CD14-positive monocyte (primary cell): ENCODE results near the gene FAM227B. TPM values are rescaled to one million over a fixed set of nuclear protein-coding genes. Genes with fewer than 3 reads are reported as not detected.

ENCODE experiments used
- DNase-seq, 3 donors: peaks; one replicate each; pipeline ENCODE4 v3.0.0-alpha.2; 2011 to 2022
- H2AFZ ChIP-seq: 2 replicates; pipeline ENCODE4 v1.6.0; 2012; ENCODE audit warnings: mild to moderate bottlenecking, low read depth, low read length, inconsistent platforms; ENCODE audit not compliant: insufficient read depth, poor library complexity, severe bottlenecking
- H3K27ac ChIP-seq, 2 donors: 1 replicate in 1 of 2; 2 replicates in 1 of 2; pipeline ENCODE4 v1.5.1; 2012 to 2013; ENCODE audit warnings: low read length in 2 of 2, control low read depth in 1 of 2, inconsistent platforms in 1 of 2, low read depth in 1 of 2, mild to moderate bottlenecking in 1 of 2
- H3K27me3 ChIP-seq, 2 donors: one replicate each; pipeline versions ENCODE4 v1.6.0 to v1.6.1; 2011 to 2013; ENCODE audit warnings: low read length in 2 of 2; ENCODE audit not compliant: control insufficient read depth in 2 of 2, insufficient read depth in 2 of 2
- H3K36me3 ChIP-seq, 2 donors: replicated peaks in 1 of 2; 1 replicate in 1 of 2; 2 replicates in 1 of 2; pipeline versions ENCODE4 v1.5.1 to v1.6.1; 2012 to 2013; ENCODE audit warnings: low read length in 2 of 2, control low read depth in 1 of 2, inconsistent platforms in 1 of 2, mild to moderate bottlenecking in 1 of 2; ENCODE audit not compliant: insufficient read depth in 2 of 2, control insufficient read depth in 1 of 2
- H3K4me1 ChIP-seq, 2 donors: 1 replicate in 1 of 2; 2 replicates in 1 of 2; pipeline versions ENCODE4 v1.5.1 to v1.6.1; 2012 to 2013; ENCODE audit warnings: low read length in 2 of 2, control low read depth in 1 of 2, inconsistent platforms in 1 of 2, mild to moderate bottlenecking in 1 of 2, moderate library complexity in 1 of 2; ENCODE audit not compliant: insufficient read depth in 2 of 2, control insufficient read depth in 1 of 2
- H3K4me2 ChIP-seq: replicated peaks from 2 replicates; pipeline ENCODE3; 2012; ENCODE audit warnings: low read length, moderate library complexity, mild to moderate bottlenecking; ENCODE audit not compliant: poor library complexity, severe bottlenecking; ENCODE audit errors: extremely low read depth
- H3K4me3 ChIP-seq, 3 experiments: fragments of 200-600 bp in 1 of 3; sonication (generic) in 1 of 3; replicated peaks in 1 of 3; 1 replicate in 2 of 3; 2 replicates in 1 of 3; pipeline ENCODE4 v1.5.1; 2011 to 2013; ENCODE audit warnings: low read length in 3 of 3, mild to moderate bottlenecking in 3 of 3, control low read depth in 2 of 3, low read depth in 2 of 3, inconsistent platforms in 1 of 3, moderate library complexity in 1 of 3
- H3K79me2 ChIP-seq: 2 replicates; pipeline ENCODE4 v1.6.0; 2012; ENCODE audit warnings: mild to moderate bottlenecking, control low read depth, inconsistent platforms, low read length, moderate library complexity; ENCODE audit not compliant: insufficient read depth
- H3K9ac ChIP-seq: 2 replicates; pipeline ENCODE4 v1.6.0; 2017; ENCODE audit warnings: low read length, mild to moderate bottlenecking; ENCODE audit not compliant: insufficient read depth, poor library complexity, severe bottlenecking
- H3K9me3 ChIP-seq, 2 donors: replicated peaks in 1 of 2; 1 replicate in 1 of 2; 2 replicates in 1 of 2; pipeline versions ENCODE4 v1.5.1 to v1.6.1; 2012 to 2013; ENCODE audit warnings: low read length in 2 of 2, control low read depth in 1 of 2; ENCODE audit not compliant: control insufficient read depth in 1 of 2, insufficient read depth in 1 of 2
- H4K20me1 ChIP-seq: 2 replicates; pipeline ENCODE4 v1.6.0; 2012; ENCODE audit warnings: mild to moderate bottlenecking, low read length, control low read depth, moderate library complexity; ENCODE audit not compliant: insufficient read depth
- H3K27ac Mint-ChIP-seq, 7 donors: one replicate each; pipeline ENCODE4 v1.8.0; 2020; ENCODE audit warnings: mild to moderate bottlenecking in 7 of 7, mixed read lengths in 7 of 7, moderate library complexity in 6 of 7, inconsistent platforms in 2 of 7
- H3K27me3 Mint-ChIP-seq, 3 donors: one replicate each; pipeline ENCODE4 v1.8.0; 2021 to 2022; ENCODE audit warnings: low read depth in 3 of 3, mild to moderate bottlenecking in 3 of 3, mixed read lengths in 3 of 3, moderate library complexity in 3 of 3, inconsistent platforms in 1 of 3
- H3K36me3 Mint-ChIP-seq, 2 donors: one replicate each; pipeline ENCODE4 v1.8.0; 2020; ENCODE audit warnings: mixed read lengths in 2 of 2, inconsistent platforms in 1 of 2, mild to moderate bottlenecking in 1 of 2
- H3K4me1 Mint-ChIP-seq: one replicate; pipeline ENCODE4 v1.8.0; 2020; ENCODE audit warnings: mild to moderate bottlenecking, mixed read lengths
- H3K4me3 Mint-ChIP-seq, 2 donors: one replicate each; pipeline ENCODE4 v1.8.0; 2020; ENCODE audit warnings: mild to moderate bottlenecking in 2 of 2, mixed read lengths in 2 of 2, moderate library complexity in 1 of 2
- H3K9me3 Mint-ChIP-seq, 7 donors: one replicate each; pipeline ENCODE4 v1.8.0; 2020 to 2022; ENCODE audit warnings: mixed read lengths in 7 of 7, mild to moderate bottlenecking in 6 of 7, moderate library complexity in 6 of 7, inconsistent platforms in 2 of 7
- WGBS: methylation state at CpG from one replicate; pipeline ENCODE4 v1.1.5; 2013; ENCODE audit warnings: missing lambda C conversion rate; ENCODE audit not compliant: insufficient coverage; 5-methylcytosine and 5-hydroxymethylcytosine counted together
- intact Hi-C, 2 donors: fragments of 100-400 bp; cut with micrococcal nuclease; formaldehyde crosslinking; loops; one replicate each; pipeline versions ENCODE4 v1.15.0 to v1.15.1; 2023
- polyA plus RNA-seq, 3 donors: library from polyadenylated mRNA; depleted of rRNA in 1 of 3; unstranded in 2 of 3; stranded (reverse) in 1 of 3; fragments of 300-500 nt in 2 of 3; fragments of >200 nt in 1 of 3; fragmentation: Illumina TruSeq in 2 of 3; gene quantifications; 1 replicate in 2 of 3; 2 replicates in 1 of 3; pipeline ENCODE4 v1.2.3, GENCODE V29; 2012 to 2021
- TF ChIP-seq, protein P1 (sequence below): fragments of 200-600 bp; IDR thresholded peaks from one replicate; pipeline ENCODE4 v1.8.0; 2022; ENCODE audit warnings: antibody characterized with exemption, mild to moderate bottlenecking

FAM227B gene
- polyA plus RNA-seq, 3 donors: 0.28 to 0.72 (median 0.49) TPM

DNA sequence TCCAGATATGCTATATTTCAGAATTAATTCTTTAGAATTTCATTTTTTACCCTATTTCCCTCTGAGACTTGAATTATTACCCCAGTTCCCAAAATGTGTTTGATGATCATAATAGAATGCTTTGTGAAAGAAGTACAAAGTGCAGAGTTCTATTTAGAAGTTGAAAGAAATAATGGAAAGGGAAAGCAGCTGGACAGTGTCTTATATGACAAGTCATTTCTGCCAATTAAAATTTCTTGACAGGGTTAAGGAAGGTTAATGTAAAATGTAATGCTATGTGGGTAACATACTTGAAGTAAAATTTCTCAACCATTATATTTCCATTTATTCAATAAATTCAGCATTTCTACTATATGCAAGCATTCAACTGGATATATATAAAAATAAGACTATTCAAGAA, 164.5 kb downstream of the FAM227B start:
- Histone ChIP-seq H3K27me3 (no peaks in the 10 kb centered on the region), H4K20me1 (no peaks in the 10 kb centered on the region), H3K79me2 (no peaks in the 10 kb centered on the region), H3K9ac (no peak overlapping the region), H3K4me2 (no peak overlapping the region), H3K9me3 (no peaks in the 10 kb centered on the region), H3K36me3 (no peaks in the 10 kb centered on the region), H3K27ac (no peak overlapping the region), H3K4me3 (no peak overlapping the region), H3K4me1 (peaks cover 4 to 5% of the 10 kb centered on the region in 2 donors), H2AFZ (no peak overlapping the region)
- intact Hi-C loops: no loop called here
- H3K4me1 Mint-ChIP-seq: peaks cover 4% of the 10 kb centered on the region
- no peaks in the 10 kb centered on the region for H3K36me3 Mint-ChIP-seq
- peaks cover 0 to 2% (median 0%) of the 10 kb centered on the region in 7 donors for H3K9me3 Mint-ChIP-seq
- TF ChIP-seq, protein P1, sequence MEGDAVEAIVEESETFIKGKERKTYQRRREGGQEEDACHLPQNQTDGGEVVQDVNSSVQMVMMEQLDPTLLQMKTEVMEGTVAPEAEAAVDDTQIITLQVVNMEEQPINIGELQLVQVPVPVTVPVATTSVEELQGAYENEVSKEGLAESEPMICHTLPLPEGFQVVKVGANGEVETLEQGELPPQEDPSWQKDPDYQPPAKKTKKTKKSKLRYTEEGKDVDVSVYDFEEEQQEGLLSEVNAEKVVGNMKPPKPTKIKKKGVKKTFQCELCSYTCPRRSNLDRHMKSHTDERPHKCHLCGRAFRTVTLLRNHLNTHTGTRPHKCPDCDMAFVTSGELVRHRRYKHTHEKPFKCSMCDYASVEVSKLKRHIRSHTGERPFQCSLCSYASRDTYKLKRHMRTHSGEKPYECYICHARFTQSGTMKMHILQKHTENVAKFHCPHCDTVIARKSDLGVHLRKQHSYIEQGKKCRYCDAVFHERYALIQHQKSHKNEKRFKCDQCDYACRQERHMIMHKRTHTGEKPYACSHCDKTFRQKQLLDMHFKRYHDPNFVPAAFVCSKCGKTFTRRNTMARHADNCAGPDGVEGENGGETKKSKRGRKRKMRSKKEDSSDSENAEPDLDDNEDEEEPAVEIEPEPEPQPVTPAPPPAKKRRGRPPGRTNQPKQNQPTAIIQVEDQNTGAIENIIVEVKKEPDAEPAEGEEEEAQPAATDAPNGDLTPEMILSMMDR: no peak
- H3K27me3 Mint-ChIP-seq: no peaks in the 10 kb centered on the region
- no peak overlapping the region for H3K4me3 Mint-ChIP-seq
- DNase-seq: no peak
- H3K27ac Mint-ChIP-seq: no peak overlapping the region

DNA sequence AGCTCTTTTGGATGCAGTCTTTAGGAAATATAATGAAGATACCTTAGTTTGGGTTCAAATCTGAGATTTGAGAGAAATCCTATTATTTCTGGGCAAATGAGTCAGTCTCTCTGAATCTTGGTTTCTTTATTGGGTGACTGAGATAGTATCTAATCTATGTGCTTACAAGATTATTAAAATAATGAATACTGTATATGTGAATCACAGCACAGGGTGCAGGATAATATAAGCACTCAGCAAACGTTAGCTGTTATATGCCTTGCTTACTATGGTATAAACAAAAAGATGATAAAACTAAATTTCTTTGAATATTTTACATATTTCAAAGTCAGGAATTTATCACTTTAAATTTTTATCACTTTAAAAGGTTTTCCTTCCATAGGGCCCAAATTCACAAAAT, 168.0 kb downstream of the FAM227B start:
- no CpG with 5 or more reads among the region's 1 CpG for WGBS
- no peak overlapping the region for H3K4me3 Mint-ChIP-seq
- no peak overlapping the region for H3K27ac Mint-ChIP-seq
- no peaks in the 10 kb centered on the region for H4K20me1 ChIP-seq
- H3K36me3 Mint-ChIP-seq: no peaks in the 10 kb centered on the region
- DNase-seq: no peak
- H3K79me2 ChIP-seq: no peaks in the 10 kb centered on the region
- no peaks in the 10 kb centered on the region for H3K9me3 ChIP-seq
- H2AFZ ChIP-seq: no peak overlapping the region
- no peak overlapping the region for H3K27ac ChIP-seq
- H3K36me3 ChIP-seq: no peaks in the 10 kb centered on the region
- no peak overlapping the region for H3K4me2 ChIP-seq
- TF ChIP-seq, protein P1: no peak
- H3K4me1 Mint-ChIP-seq: no peaks in the 10 kb centered on the region
- H3K27me3 Mint-ChIP-seq: no peaks in the 10 kb centered on the region
- H3K9ac ChIP-seq: no peak overlapping the region
- intact Hi-C loops: no loop called here
- no peaks in the 10 kb centered on the region for H3K27me3 ChIP-seq
- H3K9me3 Mint-ChIP-seq: peaks cover 0 to 2% (median 0%) of the 10 kb centered on the region in 7 donors
- H3K4me3 ChIP-seq: no peak overlapping the region
- no peaks in the 10 kb centered on the region for H3K4me1 ChIP-seq
